Gastrocnemius medialis (tissue), 4 donors: ENCODE measurements around the gene LIPE.

Experiments
- CTCF ChIP-seq, 5 experiments: fragments of 450-650 bp in 3 of 5; fragments of 200-600 bp in 2 of 5; sonication (generic) in 2 of 5; IDR thresholded peaks in 4 of 5; conservative IDR thresholded peaks in 1 of 5; 1 replicate in 4 of 5; 2 replicates in 1 of 5; pipeline ENCODE4 v1.5.1; 2016 to 2019; ENCODE audit warnings: antibody characterized with exemption in 5 of 5, mild to moderate bottlenecking in 3 of 5, moderate library complexity in 3 of 5
- POLR2A ChIP-seq, 2 donors: fragments of 450-650 bp; IDR thresholded peaks; one replicate each; pipeline ENCODE4 v1.6.1; 2017; ENCODE audit warnings: antibody characterized with exemption in 2 of 2, mild to moderate bottlenecking in 2 of 2, moderate library complexity in 2 of 2

GRCh38 chr19:42421101-42421500, 6.1 kb downstream of the LIPE start:
- no peak for TF ChIP-seq CTCF (IDR thresholded peaks at IDR 0.05 in 4 of 5, conservative IDR thresholded peaks at IDR 0.05 in 1 of 5)
- no peak for TF ChIP-seq POLR2A (IDR thresholded peaks at IDR 0.05)
